ENCODE measurements around the gene CDC42BPA.

DNA sequence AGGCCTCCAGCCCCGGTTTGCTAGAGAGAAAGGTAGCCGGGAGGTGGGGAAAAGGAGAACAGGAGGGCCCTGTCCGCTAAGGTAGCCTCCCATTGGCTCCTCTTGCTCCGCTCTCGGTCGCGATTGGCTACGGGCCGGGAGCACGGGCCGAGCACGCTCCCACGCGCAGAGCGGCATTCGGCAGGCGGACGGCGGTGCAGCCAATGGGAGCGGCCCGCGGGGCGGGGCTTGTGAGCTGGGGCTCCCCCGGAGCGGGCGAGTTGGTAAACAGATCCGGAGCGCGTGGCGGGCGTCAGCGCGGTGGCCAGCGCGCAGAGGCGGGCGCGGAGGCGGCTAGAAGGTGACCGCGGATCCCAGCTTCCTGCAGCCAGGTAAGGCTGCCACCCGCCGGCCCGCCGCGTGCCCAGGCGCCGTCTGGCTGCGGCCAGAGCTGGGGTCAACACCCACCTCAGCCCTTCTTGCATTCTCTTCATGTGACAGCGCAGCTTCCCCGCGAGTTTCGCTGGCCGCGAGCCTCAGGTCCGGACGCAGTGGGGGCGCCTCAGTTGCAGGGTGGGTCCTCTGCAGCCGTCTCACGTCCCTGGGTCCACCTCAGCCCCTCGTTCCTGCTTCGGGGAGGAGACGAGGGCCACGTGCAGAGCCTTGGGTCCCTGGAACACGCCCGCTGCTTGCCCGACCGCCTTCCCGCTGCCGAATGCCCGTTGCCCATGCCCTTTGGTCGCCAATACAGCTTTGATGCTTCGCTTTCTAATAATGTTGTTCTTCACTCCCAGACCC, 378.1 kb downstream of the CDC42BPA start, which contains the start of gene COQ8A:
- TF ChIP-seq, protein P1, sequence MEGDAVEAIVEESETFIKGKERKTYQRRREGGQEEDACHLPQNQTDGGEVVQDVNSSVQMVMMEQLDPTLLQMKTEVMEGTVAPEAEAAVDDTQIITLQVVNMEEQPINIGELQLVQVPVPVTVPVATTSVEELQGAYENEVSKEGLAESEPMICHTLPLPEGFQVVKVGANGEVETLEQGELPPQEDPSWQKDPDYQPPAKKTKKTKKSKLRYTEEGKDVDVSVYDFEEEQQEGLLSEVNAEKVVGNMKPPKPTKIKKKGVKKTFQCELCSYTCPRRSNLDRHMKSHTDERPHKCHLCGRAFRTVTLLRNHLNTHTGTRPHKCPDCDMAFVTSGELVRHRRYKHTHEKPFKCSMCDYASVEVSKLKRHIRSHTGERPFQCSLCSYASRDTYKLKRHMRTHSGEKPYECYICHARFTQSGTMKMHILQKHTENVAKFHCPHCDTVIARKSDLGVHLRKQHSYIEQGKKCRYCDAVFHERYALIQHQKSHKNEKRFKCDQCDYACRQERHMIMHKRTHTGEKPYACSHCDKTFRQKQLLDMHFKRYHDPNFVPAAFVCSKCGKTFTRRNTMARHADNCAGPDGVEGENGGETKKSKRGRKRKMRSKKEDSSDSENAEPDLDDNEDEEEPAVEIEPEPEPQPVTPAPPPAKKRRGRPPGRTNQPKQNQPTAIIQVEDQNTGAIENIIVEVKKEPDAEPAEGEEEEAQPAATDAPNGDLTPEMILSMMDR (conservative IDR thresholded peaks at IDR 0.05 in 1 of 2, IDR thresholded peaks at IDR 0.05 in 1 of 2; ENCODE audit: extremely low read depth in 1 of 2, insufficient read depth in 1 of 2, low read depth in 1 of 2, low read length in 2 of 2), result no peak
- no peak for TF ChIP-seq EZH2 (IDR thresholded peaks at IDR 0.05; ENCODE audit: borderline replicate concordance, low read length)

Data from mammary epithelial cell (primary cell).